ENCODE measurements around the gene BMP6.

DNA sequence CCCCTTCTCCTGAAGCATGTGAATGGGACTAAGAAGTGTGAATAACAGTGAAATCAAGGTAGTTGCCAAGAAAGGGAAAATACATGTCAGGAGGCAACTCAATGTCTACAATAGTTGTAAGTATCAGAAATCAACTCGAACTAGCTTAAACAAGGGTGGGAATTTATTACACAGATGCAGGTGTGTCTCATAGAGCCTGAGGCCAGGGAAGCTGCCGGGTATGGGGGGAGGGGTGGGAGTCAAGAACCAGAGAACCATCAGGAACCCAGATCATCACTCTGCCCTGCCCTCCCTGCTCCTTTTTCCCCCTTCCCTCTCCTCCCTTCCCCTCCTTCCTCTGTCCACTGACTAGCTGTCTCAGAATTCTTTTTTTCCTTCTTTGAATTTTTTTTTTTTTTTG, 34.9 kb upstream of the BMP6 start:
- TF ChIP-seq, protein P1, sequence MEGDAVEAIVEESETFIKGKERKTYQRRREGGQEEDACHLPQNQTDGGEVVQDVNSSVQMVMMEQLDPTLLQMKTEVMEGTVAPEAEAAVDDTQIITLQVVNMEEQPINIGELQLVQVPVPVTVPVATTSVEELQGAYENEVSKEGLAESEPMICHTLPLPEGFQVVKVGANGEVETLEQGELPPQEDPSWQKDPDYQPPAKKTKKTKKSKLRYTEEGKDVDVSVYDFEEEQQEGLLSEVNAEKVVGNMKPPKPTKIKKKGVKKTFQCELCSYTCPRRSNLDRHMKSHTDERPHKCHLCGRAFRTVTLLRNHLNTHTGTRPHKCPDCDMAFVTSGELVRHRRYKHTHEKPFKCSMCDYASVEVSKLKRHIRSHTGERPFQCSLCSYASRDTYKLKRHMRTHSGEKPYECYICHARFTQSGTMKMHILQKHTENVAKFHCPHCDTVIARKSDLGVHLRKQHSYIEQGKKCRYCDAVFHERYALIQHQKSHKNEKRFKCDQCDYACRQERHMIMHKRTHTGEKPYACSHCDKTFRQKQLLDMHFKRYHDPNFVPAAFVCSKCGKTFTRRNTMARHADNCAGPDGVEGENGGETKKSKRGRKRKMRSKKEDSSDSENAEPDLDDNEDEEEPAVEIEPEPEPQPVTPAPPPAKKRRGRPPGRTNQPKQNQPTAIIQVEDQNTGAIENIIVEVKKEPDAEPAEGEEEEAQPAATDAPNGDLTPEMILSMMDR (IDR thresholded peaks at IDR 0.05): no peak
- TF ChIP-seq TCF7L2 (IDR thresholded peaks at IDR 0.05; ENCODE audit: low read depth, low read length) (no peak), POLR2AphosphoS5 (IDR thresholded peaks at IDR 0.05; ENCODE audit: low read depth, low read length) (no peak), SIN3A (IDR thresholded peaks at IDR 0.05; ENCODE audit: borderline replicate concordance, insufficient read depth, low read depth, low read length) (no peak)
- TF ChIP-seq, protein P2, sequence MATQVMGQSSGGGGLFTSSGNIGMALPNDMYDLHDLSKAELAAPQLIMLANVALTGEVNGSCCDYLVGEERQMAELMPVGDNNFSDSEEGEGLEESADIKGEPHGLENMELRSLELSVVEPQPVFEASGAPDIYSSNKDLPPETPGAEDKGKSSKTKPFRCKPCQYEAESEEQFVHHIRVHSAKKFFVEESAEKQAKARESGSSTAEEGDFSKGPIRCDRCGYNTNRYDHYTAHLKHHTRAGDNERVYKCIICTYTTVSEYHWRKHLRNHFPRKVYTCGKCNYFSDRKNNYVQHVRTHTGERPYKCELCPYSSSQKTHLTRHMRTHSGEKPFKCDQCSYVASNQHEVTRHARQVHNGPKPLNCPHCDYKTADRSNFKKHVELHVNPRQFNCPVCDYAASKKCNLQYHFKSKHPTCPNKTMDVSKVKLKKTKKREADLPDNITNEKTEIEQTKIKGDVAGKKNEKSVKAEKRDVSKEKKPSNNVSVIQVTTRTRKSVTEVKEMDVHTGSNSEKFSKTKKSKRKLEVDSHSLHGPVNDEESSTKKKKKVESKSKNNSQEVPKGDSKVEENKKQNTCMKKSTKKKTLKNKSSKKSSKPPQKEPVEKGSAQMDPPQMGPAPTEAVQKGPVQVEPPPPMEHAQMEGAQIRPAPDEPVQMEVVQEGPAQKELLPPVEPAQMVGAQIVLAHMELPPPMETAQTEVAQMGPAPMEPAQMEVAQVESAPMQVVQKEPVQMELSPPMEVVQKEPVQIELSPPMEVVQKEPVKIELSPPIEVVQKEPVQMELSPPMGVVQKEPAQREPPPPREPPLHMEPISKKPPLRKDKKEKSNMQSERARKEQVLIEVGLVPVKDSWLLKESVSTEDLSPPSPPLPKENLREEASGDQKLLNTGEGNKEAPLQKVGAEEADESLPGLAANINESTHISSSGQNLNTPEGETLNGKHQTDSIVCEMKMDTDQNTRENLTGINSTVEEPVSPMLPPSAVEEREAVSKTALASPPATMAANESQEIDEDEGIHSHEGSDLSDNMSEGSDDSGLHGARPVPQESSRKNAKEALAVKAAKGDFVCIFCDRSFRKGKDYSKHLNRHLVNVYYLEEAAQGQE (IDR thresholded peaks at IDR 0.05; ENCODE audit: insufficient read depth in 1 of 2, low read depth in 2 of 2, low read length in 1 of 2): no peak
